HEK293 (cell line): ENCODE data around the gene TLCD3B.

Experiments used
- CTCF ChIA-PET: fragments of 350-600 bp; formaldehyde crosslinking; extraction: SDS; loops from one replicate; lab custom pipeline; 2021; ENCODE audit warnings: antibody characterized with exemption; lab: Yijun Ruan, JAX
- POLR2A ChIA-PET: fragments of 300-600 bp; formaldehyde crosslinking; extraction: SDS; loops from one replicate; lab custom pipeline; 2020; ENCODE audit warnings: antibody characterized with exemption, inconsistent platforms; lab: Yijun Ruan, JAX
- H3K27ac ChIP-seq: fragments of 200-500 bp; sonication (Bioruptor generic); 2 replicates; pipeline ENCODE4 v1.5.1; 2014; ENCODE audit warnings: low read depth, low read length, control low read depth, inconsistent platforms; ENCODE audit errors: extremely low read depth
- H3K36me3 ChIP-seq, 2 experiments: fragments of 200-500 bp in 1 of 2; sonication (Bioruptor generic) in 1 of 2; 1 replicate in 1 of 2; 2 replicates in 1 of 2; pipeline ENCODE4 v1.5.1; 2014 to 2017; ENCODE audit warnings: inconsistent platforms in 2 of 2, low read length in 2 of 2; ENCODE audit not compliant: control insufficient read depth in 2 of 2, insufficient read depth in 1 of 2
- H3K4me1 ChIP-seq: fragments of 200-500 bp; sonication (Bioruptor generic); 2 replicates; pipeline ENCODE4 v1.5.1; 2014; ENCODE audit warnings: mild to moderate bottlenecking, low read length, inconsistent platforms; ENCODE audit not compliant: control insufficient read depth, insufficient read depth
- H3K4me3 ChIP-seq: 2 replicates; pipeline ENCODE4 v1.5.1; 2011; ENCODE audit warnings: low read depth, mild to moderate bottlenecking, control low read depth, low read length, moderate library complexity
- H3K9me3 ChIP-seq: fragments of 200-500 bp; sonication (Bioruptor generic); 2 replicates; pipeline ENCODE4 v1.5.1; 2014; ENCODE audit warnings: low read depth, low read length, inconsistent platforms; ENCODE audit not compliant: control insufficient read depth, insufficient read depth
- EGR2 ChIP-seq: fragments of 450-650 bp; formaldehyde crosslinking; IDR thresholded peaks from 2 replicates; pipeline ENCODE4 v1.5.1; 2016; ENCODE audit warnings: low read depth, missing biosample characterization, missing genetic modification characterization
- GLIS1 ChIP-seq: fragments of 450-650 bp; formaldehyde crosslinking; IDR thresholded peaks from 2 replicates; pipeline ENCODE4 v1.5.1; 2016; ENCODE audit warnings: missing biosample characterization, missing genetic modification characterization
- SCRT2 ChIP-seq: fragments of 450-650 bp; formaldehyde crosslinking; IDR thresholded peaks from 2 replicates; pipeline ENCODE4 v1.5.1; 2016; ENCODE audit warnings: missing biosample characterization, missing genetic modification characterization
- SP2 ChIP-seq: fragments of 450-650 bp; formaldehyde crosslinking; IDR thresholded peaks from 2 replicates; pipeline ENCODE4 v1.5.1; 2016; ENCODE audit warnings: missing biosample characterization, missing genetic modification characterization
- SP3 ChIP-seq: fragments of 450-650 bp; formaldehyde crosslinking; IDR thresholded peaks from 2 replicates; pipeline ENCODE4 v1.5.1; 2016; ENCODE audit warnings: missing biosample characterization, missing genetic modification characterization
- ZBTB17 ChIP-seq: fragments of 450-650 bp; formaldehyde crosslinking; IDR thresholded peaks from 2 replicates; pipeline ENCODE4 v1.5.1; 2016; ENCODE audit warnings: missing biosample characterization, missing genetic modification characterization
- ZFHX2 ChIP-seq: fragments of 450-650 bp; formaldehyde crosslinking; conservative IDR thresholded peaks from 2 replicates; pipeline ENCODE4 v1.5.1; 2016; ENCODE audit warnings: missing biosample characterization, missing genetic modification characterization
- ZFP3 ChIP-seq: fragments of 450-650 bp; formaldehyde crosslinking; IDR thresholded peaks from 2 replicates; pipeline ENCODE4 v1.5.1; 2016; ENCODE audit warnings: low read depth, missing biosample characterization, missing genetic modification characterization
- ZFP41 ChIP-seq: fragments of 450-650 bp; formaldehyde crosslinking; IDR thresholded peaks from 2 replicates; pipeline ENCODE4 v1.5.1; 2016; ENCODE audit warnings: missing biosample characterization, missing genetic modification characterization, borderline replicate concordance
- ZNF239 ChIP-seq: fragments of 450-650 bp; formaldehyde crosslinking; IDR thresholded peaks from 2 replicates; pipeline ENCODE4 v1.5.1; 2016; ENCODE audit warnings: missing biosample characterization, missing genetic modification characterization
- ZNF354C ChIP-seq: fragments of 450-650 bp; formaldehyde crosslinking; IDR thresholded peaks from 2 replicates; pipeline ENCODE4 v1.5.1; 2016; ENCODE audit warnings: missing biosample characterization, missing genetic modification characterization, low read depth, borderline replicate concordance
- ZNF394 ChIP-seq: fragments of 450-650 bp; formaldehyde crosslinking; IDR thresholded peaks from 2 replicates; pipeline ENCODE4 v1.5.1; 2016; ENCODE audit warnings: missing biosample characterization, missing genetic modification characterization, mild to moderate bottlenecking, moderate library complexity, borderline replicate concordance
- ZNF596 ChIP-seq: fragments of 450-650 bp; IDR thresholded peaks from 2 replicates; pipeline ENCODE4 v1.5.0; 2018; ENCODE audit warnings: missing biosample characterization, mild to moderate bottlenecking, missing genetic modification characterization, moderate library complexity
- TF ChIP-seq, protein P1 (sequence below): fragments of 450-650 bp; IDR thresholded peaks from 2 replicates; pipeline ENCODE4 v1.5.1; 2018; ENCODE audit warnings: missing biosample characterization, missing genetic modification characterization
- TF ChIP-seq, protein P2 (sequence below): fragments of 450-650 bp; formaldehyde crosslinking; IDR thresholded peaks from 2 replicates; pipeline ENCODE4 v1.5.1; 2017; ENCODE audit warnings: missing biosample characterization, missing genetic modification characterization
- TF ChIP-seq, protein P3 (sequence below): fragments of 450-650 bp; formaldehyde crosslinking; IDR thresholded peaks from 2 replicates; pipeline ENCODE4 v1.5.1; 2016; ENCODE audit warnings: missing biosample characterization, missing genetic modification characterization
- TF ChIP-seq, protein P4 (sequence below): fragments of 450-650 bp; formaldehyde crosslinking; IDR thresholded peaks from 2 replicates; pipeline ENCODE4 v1.5.1; 2016; ENCODE audit warnings: missing biosample characterization, missing genetic modification characterization
- TF ChIP-seq, protein P5 (sequence below): fragments of 450-650 bp; formaldehyde crosslinking; optimal IDR thresholded peaks from 2 replicates; pipeline ENCODE3; 2016; ENCODE audit warnings: missing biosample characterization, mild to moderate bottlenecking, missing genetic modification characterization

TLCD3B gene

DNA sequence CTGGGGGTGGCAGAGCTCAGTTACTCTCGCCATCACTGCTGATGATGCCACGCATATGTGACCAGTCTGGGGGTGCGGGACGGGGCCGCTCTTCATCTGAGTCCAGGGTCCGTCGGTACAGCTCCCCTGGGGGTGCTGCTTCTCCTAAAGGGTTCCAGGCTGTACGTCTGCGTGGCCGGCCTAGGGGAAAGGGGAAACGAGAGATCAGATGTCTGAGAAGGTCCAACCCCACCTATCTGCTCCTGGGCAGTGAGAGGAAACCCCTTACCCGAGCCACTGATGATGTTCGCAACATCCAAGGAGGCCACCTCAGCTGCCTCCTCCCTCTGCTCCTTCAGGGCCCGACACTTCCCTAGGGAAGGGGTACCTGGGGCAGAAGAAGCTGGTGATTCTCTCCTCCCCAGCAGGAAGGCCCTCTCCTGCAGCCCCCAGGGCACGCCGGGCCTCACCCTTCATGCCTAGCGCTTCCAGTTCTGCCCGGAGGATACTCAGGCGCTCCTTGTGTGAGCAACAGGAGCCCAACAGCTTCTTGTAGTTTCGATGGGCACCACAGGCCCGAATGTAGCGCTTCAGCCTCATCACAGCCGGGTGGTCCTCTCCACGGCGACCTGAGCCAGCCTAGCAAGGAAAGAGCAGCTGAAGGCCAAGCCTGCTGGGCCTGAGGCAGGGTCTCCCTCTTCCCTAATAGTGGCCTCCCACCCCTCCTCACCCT lies 37.7 kb downstream of the TLCD3B start:
- peak; percentile 68 for TF ChIP-seq SCRT2 (tag by site-specific recombination)
- no peak for TF ChIP-seq ZFP41 (tag by site-specific recombination)
- H3K36me3 ChIP-seq: peaks cover 18 to 81% of the 10 kb centered on the region in 2 experiments
- no peak overlapping the region for H3K4me3 ChIP-seq
- no peak overlapping the region for H3K27ac ChIP-seq
- no peaks in the 10 kb centered on the region for H3K9me3 ChIP-seq
- CTCF ChIA-PET: interaction anchor here (0.6 to 1.6 kb wide), 6 partner anchors 18 to 352 kb away, joined by 3 to 4 read pairs (median 3); partner anchors contain the start of gene PAGR1
- POLR2A ChIA-PET: interaction anchor here (0.6 to 4.0 kb wide), 10 partner anchors 8 to 185 kb away, joined by 3 to 42 read pairs (median 3); partner anchors contain the start of genes ASPHD1, KCTD13, SEZ6L2 and TAOK2
- H3K4me1 ChIP-seq: no peaks in the 10 kb centered on the region; the same call in 1 of the 2 replicates

DNA sequence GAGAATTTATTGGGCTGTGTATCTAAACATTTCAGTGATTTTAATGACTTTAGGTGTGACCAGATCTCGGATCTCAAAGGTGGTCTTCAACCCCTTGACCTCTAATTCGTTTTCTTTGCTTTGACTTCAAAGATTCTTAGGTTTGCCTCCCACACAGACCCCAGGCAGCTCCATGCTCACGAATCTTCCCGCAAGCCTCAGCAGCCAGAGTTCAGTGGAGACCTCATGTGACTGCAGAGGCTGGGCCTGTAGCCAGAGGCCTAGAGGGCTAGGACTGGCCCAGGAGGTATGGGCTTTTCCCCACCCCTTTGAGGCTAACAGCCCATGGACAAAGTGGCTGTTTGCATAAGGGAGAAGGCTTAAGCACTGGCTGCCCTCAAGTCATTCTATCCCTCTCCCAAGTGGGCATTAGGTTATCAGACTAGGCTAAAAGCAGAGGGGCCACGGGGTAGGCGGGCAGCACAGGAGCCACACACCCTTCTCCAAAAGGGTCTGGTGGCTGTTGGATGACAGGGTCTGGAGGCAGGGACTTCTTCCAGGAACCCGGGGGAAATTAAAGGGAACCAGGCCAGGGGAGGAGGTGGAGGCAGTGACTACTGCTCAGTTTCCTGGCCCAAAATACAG lies 38.6 kb downstream of the TLCD3B start:
- POLR2A ChIA-PET: interaction anchor here (0.5 to 1.6 kb wide), 4 partner anchors 16 to 186 kb away, joined by 3 to 5 read pairs (median 4); partner anchors contain the start of genes ASPHD1, MAZ and SEZ6L2
- TF ChIP-seq, protein P1, sequence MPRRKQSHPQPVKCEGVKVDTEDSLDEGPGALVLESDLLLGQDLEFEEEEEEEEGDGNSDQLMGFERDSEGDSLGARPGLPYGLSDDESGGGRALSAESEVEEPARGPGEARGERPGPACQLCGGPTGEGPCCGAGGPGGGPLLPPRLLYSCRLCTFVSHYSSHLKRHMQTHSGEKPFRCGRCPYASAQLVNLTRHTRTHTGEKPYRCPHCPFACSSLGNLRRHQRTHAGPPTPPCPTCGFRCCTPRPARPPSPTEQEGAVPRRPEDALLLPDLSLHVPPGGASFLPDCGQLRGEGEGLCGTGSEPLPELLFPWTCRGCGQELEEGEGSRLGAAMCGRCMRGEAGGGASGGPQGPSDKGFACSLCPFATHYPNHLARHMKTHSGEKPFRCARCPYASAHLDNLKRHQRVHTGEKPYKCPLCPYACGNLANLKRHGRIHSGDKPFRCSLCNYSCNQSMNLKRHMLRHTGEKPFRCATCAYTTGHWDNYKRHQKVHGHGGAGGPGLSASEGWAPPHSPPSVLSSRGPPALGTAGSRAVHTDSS (tag by site-specific recombination): no peak
- TF ChIP-seq SP2 (peak; percentile 50; the same call in 1 of the 2 replicates), ZBTB17 (tag by site-specific recombination) (peak; percentile 64), ZNF596 (no peak), ZNF239 (tag by site-specific recombination) (no peak), ZFHX2 (tag by site-specific recombination) (peak; percentile 36; the same call in 1 of the 2 replicates), ZNF354C (tag by site-specific recombination) (no peak), EGR2 (peak; percentile 28; the same call in 1 of the 2 replicates), SP3 (tag by site-specific recombination) (no peak), ZFP3 (tag by site-specific recombination) (no peak), ZNF394 (tag by site-specific recombination) (0 out of 2 replicates have a peak, but pooled peaks have one; percentile 21), GLIS1 (peak; percentile 85)
- TF ChIP-seq, protein P2, sequence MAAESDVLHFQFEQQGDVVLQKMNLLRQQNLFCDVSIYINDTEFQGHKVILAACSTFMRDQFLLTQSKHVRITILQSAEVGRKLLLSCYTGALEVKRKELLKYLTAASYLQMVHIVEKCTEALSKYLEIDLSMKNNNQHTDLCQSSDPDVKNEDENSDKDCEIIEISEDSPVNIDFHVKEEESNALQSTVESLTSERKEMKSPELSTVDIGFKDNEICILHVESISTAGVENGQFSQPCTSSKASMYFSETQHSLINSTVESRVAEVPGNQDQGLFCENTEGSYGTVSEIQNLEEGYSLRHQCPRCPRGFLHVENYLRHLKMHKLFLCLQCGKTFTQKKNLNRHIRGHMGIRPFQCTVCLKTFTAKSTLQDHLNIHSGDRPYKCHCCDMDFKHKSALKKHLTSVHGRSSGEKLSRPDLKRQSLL (tag by site-specific recombination): no peak
- TF ChIP-seq, protein P3, sequence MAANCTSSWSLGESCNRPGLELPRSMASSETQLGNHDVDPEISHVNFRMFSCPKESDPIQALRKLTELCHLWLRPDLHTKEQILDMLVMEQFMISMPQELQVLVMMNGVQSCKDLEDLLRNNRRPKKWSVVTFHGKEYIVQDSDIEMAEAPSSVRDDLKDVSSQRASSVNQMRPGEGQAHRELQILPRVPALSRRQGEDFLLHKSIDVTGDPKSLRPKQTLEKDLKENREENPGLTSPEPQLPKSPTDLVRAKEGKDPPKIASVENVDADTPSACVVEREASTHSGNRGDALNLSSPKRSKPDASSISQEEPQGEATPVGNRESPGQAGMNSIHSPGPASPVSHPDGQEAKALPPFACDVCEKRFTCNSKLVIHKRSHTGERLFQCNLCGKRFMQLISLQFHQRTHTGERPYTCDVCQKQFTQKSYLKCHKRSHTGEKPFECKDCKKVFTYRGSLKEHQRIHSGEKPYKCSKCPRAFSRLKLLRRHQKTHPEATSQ: no peak
- TF ChIP-seq, protein P4, sequence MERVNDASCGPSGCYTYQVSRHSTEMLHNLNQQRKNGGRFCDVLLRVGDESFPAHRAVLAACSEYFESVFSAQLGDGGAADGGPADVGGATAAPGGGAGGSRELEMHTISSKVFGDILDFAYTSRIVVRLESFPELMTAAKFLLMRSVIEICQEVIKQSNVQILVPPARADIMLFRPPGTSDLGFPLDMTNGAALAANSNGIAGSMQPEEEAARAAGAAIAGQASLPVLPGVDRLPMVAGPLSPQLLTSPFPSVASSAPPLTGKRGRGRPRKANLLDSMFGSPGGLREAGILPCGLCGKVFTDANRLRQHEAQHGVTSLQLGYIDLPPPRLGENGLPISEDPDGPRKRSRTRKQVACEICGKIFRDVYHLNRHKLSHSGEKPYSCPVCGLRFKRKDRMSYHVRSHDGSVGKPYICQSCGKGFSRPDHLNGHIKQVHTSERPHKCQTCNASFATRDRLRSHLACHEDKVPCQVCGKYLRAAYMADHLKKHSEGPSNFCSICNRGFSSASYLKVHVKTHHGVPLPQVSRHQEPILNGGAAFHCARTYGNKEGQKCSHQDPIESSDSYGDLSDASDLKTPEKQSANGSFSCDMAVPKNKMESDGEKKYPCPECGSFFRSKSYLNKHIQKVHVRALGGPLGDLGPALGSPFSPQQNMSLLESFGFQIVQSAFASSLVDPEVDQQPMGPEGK (tag by site-specific recombination): no peak; the same call in 1 of the 2 replicates
- TF ChIP-seq, protein P5, sequence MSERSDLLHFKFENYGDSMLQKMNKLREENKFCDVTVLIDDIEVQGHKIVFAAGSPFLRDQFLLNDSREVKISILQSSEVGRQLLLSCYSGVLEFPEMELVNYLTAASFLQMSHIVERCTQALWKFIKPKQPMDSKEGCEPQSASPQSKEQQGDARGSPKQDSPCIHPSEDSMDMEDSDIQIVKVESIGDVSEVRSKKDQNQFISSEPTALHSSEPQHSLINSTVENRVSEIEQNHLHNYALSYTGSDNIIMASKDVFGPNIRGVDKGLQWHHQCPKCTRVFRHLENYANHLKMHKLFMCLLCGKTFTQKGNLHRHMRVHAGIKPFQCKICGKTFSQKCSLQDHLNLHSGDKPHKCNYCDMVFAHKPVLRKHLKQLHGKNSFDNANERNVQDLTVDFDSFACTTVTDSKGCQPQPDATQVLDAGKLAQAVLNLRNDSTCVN (tag by site-specific recombination): peak; percentile 10
- H3K4me1 ChIP-seq: no peaks in the 10 kb centered on the region; the same call in 1 of the 2 replicates
- no peak overlapping the region for H3K27ac ChIP-seq
- no peak overlapping the region for H3K4me3 ChIP-seq
- H3K9me3 ChIP-seq: no peaks in the 10 kb centered on the region
- peaks cover 15 to 81% of the 10 kb centered on the region in 2 experiments for H3K36me3 ChIP-seq
- CTCF ChIA-PET: interaction anchor here (0.8 to 0.9 kb wide), 2 partner anchors 17 to 351 kb away, joined by 3 read pairs; no protein-coding TSS in a partner anchor
